Iris pigment epithelial cell (primary cell): Measurements from ENCODE around the gene GOLGA8B.
"Not testable (repeated sequence)": the region's sequence is repeated elsewhere in the genome, so short reads cannot be mapped to it uniquely, and the experiment has no call there.

Experiments used
- DNase-seq: peaks from one replicate; pipeline ENCODE4 v3.0.0-alpha.2; 2011; ENCODE audit warnings: low read depth

Gene GOLGA8B, protein sequence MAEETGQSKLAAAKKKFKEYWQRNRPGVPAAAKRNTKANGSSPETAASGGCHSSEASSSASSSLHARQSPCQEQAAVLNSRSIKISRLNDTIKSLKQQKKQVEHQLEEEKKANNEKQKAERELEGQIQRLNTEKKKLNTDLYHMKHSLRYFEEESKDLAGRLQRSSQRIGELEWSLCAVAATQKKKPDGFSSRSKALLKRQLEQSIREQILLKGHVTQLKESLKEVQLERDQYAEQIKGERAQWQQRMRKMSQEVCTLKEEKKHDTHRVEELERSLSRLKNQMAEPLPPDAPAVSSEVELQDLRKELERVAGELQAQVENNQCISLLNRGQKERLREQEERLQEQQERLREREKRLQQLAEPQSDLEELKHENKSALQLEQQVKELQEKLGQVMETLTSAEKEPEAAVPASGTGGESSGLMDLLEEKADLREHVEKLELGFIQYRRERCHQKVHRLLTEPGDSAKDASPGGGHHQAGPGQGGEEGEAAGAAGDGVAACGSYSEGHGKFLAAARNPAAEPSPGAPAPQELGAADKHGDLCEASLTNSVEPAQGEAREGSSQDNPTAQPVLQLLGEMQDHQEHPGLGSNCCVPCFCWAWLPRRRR

DNA sequence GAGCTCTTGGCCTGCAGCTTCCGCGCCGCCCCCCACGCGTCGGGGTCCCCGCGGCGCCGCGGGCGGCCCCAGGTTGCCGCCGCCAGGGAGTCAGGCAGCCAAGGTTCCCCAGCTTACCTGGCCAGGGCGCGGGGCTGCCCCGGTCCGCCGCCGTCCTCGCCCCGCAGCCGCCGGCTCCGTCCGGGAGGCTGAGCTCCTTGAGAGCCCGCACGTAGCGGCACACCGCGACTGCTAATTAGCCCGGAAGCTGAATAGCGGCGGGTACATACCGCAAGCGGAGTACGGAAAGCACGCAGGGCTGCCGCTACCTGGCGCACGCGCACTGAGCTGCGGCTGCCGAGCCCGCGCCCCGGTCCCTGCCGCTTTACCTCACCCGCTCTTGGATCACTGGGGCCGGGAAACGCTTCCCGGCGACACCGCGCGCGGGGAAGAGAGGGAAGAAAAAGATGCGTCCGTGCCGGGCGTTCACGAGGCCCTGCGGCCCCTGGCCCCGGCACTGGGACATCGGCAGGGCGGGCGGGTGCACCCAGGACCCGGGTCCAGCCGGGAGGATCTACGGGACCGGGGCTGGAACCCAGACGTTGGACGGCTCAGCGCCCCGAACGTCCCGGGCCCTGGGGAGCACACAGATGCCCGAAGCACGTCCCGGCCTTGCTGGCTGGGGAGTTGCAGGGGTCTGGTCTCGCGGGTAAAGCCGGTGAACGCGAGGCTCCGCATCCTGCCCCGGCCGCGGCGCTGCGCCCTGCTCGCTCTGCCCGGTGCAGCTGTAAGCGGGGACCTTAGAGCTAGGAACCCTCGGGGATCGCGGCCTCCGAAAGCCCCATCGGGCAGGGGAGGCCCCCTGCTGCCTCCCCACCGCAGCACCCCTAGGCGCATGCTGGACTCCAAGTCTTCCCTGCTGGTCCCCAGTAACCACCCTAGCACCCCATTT lies at the start of gene GOLGA8B:
Gene GOLGA8B (minus strand): TSS at position 253 of the 931 bp plus-strand sequence. CDS start 47,739 bp downstream, outside the sequence.
- DNase-seq = peak; percentile 50

DNA sequence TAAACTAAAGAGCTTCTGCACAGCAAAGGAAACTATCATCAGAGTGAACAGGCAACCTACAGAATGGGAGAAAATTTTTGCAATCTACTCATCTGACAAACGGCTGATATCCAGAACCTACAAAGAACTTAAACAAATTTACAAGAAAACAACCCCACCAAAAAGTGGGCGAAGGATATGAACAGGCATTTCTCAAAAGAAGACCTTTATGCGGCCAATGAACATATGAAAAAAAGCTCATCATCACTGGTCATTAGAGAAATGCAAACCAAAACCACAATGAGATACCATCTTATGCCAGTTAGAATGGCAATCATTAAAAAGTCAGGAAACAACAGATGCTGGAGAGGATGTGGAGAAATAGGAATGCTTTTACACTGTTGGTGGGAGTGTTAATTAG lies 49.7 kb upstream of the GOLGA8B start:
- not testable (repeated sequence) for DNase-seq

DNA sequence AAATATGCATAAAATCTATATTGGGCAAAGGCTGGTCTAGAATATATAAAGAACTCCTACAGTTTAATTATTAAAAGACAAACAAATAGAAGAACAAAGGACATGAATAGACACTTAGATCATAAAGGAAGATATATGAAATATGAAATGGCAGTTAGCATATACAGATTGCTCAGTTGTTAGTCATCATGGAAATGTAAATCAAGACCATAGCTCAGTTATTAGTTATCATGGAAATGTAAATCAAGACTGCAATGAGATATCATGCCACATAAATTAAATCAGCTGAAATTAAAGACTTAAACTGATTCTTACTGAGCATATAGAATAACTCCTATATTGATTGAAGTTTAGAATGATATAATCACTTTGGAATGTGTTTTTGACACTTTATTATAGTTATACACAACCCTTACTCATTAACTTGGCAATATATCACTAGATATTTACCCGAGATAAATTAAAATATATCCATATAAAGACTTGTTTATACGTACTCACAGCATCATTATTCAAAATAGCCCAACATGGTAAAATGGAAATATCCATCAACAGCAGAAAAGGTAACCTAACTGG lies 45.2 kb upstream of the GOLGA8B start:
- DNase-seq = peak; percentile 45

DNA sequence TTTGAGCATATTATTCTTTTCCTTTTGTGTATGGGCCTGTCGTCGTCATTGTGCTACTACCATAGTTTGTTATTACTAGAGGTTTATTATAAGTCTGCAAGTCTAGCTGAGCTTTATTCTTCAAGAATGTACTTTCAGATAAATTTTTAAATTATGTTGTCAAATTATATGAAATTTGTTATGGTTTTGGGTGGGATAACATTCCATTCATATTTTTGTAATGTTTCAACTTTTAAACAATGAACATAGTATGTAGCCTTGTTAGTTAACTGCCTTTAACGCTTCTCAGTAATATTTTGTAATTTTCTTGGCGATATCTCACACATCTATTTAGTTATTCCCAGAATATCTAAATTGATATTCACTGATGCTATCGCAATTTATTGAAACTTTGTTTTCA lies 41.6 kb upstream of the GOLGA8B start:
- no peak for DNase-seq

DNA sequence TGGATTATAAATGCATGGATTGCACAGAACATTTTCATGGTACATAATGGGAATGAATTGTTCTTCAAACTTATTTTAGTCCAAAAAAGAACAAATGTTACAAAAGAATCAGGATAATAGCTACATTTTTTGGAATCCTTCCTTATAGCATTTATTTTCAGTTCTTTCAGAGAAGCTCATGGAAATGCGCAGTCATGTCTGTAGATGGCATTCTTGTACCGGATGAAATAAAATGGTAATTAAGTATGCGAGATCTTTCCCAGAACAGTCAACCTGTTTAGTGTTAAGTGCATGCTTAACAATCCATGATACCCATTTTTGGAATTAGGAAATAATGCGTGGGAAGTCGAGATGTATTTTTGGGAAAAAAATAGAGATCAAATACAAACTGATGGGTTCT lies 38.2 kb upstream of the GOLGA8B start:
- DNase-seq = peak; percentile 48

DNA sequence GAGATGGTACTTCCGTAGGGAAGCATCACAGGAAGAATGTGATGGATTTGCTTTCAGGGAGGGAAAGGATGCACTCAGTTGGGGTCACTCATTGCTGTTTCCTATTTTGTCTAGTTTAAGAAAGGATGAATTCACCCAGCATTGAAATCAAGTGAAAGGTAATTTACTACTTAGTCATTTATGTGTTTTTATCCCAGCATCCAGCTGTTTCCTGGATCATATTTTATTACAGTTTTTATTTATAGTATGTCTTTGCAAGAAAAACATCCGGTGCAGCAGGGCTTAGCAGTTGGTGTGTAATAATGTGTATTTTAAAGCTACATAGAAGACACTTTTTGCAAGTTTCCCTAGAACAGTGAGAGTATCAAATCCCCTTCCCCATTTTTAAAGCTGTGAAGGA lies 37.4 kb upstream of the GOLGA8B start:
- no peak for DNase-seq

DNA sequence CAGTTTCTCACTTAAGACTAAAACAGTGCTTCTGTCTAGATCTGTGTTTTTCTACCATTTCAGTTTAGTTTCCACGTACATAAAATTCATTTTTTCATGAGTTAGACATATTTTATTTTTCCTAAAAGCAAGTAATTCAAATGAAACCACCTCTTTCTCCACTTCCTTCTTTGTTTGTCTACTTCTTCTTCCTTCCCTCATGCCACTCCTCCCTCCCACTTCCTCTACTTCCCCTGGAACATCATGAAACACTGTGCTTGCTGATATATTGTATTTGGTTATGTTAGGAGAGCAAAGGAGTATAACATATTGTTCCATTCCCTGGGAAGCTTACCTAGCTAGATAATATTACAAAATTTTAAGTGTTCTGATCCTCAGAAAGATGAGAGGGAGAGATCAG lies 36.7 kb upstream of the GOLGA8B start:
- no peak for DNase-seq

DNA sequence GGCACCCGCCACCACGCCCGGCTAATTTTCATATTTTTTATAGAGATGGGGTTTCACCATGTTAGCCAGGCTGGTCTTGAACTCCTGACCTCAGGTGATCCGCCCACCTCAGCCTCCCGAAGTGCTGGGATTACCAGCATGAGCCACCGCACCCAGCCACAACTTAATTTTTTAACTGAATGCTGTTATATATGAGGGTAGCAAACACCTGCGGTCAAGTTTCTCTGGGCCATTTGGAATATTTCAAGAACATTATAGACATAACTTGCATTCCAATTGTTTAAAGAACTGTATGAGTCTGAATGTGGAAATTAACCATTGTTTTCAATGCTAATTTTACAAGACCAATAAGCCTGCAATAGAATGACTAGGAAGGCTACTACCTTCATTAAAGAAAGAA lies 35.7 kb upstream of the GOLGA8B start:
- no peak for DNase-seq

DNA sequence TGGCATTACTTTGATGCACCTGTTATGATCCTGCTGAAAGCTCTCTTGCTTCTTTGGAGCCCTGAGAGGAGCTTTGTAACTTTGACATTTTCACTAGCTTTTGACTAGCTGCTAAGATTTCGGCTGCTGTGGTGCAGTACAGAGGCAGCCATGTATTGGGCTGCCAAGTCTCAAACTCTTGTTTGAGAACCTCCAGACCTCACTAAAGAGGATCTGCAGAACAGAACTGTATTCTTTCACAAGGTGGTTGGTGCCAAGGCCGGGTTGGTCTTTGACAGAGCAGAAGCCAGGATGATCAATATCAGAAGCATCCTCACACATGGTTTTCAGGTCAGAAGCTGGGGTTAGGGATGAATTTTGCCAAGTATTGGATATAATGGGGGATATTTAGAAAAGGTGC lies 34.6 kb upstream of the GOLGA8B start:
- DNase-seq = no peak

DNA sequence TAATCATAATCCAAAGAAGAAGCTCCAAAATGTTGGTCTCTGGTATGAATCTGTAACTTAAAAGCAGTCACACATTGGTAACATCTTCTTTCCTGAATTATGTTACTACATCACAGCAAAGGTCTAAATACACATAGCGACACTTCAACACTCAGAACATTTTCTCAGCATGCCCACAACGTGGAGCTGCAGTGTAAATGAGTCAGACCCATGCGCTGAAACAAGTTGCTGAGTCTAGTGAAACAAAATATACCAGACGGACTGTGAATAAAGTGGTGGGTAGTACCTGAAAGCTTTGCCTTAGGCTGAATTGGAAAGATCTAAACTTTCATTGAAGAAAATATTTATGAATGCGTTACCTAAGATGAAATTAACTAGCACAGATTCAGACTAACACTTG lies 33.2 kb upstream of the GOLGA8B start:
- DNase-seq = peak; percentile 73

DNA sequence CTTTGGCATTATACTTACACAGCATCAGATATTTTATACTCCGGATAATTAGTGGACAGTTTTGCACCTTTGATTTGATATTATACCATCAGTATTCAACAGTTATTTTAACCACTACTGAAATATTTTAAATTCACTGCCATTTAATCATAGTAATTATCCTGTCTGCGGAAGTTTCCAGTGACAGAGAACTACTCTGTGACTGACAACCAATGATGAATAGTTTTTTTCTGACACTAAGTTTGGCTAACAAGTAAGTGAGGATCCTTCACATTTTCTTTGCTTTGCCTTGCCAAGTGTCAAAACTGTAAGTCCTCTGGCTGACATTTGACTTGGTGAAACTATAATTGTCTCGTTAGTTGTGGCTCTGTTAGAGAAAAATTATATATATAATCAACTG lies 30.5 kb upstream of the GOLGA8B start:
- DNase-seq = no peak

DNA sequence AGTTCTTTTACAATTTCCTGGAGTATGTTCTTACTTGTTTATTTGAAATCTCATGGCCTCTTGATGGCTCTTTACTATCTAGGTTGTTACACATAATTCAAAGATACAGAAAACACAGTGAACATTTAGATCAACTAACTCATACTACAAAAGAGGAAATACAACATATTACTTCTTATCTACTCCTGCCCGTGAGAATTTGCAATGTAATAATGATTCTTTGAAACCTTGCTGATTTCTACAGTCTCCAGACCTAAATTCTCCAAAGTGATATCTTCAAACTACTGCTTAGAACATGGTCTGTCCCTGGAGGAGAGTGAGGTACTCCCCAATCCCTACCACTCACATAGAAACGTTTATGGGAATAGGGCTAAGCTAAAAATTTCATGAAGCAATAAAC lies 29.9 kb upstream of the GOLGA8B start:
- no peak for DNase-seq

DNA sequence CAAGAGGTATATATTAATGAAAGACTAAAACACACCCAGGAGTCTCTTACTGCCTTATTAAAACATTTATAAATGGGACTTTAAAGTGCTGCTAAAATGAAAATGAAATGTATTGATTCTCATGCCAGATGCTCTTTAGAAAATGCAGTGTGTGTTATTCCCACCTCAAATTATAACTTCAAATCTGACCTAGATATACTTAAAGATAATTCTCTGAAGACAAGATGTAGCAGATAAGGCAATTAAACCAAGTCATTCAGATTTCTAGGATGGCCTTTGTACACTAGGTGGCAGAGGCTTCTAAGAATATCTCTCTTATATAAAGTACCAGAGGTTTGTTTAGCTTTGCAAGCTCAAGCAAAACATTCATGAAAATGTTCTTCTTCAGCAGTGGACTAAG lies 26.9 kb upstream of the GOLGA8B start:
- peak; percentile 23 for DNase-seq

DNA sequence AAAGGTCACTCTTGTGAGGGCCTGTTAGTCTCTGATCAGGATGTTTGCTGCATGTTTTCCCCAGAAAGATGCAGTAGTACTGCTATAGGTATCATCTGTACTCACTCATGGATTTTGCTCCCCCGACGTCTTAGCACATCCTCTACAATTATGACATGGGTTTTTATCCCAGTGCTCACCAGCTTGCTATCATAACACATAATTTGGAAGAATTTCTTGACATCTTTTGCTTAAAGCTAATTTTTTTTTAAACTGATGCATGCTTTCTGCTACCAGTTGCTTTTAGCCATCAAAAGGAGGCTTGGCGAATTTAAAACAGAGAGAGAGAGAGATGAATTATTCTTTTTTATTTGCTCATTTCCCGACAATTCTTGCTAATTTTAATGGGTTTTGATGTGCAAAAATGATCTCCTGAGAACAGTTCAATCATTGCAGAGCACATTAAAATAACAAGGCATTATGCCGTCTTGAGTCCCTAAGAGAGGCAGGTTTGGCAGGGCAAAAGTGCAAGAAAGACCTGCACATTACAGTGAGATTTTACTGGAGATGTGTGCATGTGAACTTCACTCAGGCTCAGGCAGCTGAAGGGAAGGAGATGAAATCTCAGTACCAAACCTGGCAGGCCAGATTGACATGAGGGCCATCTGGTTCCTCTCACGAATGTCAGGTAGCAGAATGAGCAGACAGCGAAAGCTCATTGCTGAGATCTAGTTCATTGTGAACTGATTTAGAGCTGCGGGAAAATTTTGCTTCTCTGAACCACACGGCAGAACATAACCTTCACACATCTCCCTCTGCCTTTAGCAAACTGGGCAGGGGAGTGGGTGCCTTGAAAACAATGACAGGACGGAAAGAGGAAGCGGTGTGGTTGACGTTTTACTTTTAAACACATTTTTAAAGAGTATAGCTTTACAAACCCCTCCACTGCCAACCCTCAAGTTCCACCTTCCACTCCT lies 25.9 kb upstream of the GOLGA8B start:
- DNase-seq = no peak

DNA sequence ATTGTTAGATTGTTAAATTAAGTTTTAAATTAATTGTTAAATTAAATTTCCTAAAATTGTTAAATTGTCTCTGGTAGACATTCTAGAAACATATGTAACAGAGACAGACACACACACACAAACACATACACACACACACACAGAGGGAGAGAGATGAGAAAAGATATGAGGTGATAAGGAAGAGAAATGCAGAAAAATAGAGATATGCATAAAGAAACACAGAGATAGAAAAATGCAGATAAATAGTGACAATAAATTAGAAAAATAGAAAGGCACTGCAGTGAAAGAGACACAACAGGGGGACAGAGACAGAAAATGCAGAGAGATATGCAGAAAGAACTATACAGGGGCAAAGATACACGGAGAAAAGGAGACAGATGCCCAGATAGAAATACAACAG lies 25.1 kb upstream of the GOLGA8B start:
- DNase-seq = no peak

DNA sequence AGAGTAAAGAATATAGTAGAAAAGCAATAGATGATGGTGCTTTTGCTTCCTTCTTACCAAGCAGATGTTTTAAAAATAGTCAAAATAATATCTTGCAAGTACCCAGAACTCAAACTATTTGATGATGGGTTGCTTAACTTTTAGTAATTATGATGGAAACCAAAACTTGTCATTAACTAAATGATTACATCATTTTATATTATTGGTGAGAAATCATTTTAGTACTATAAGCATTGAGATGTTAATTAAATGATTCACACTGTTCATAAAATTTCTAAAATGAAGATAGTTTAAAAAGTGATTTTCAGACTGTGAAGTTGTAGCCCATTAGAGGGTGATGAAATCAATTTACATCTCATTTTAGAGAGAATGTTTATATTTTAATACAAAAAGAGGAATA lies 24.4 kb upstream of the GOLGA8B start:
- DNase-seq = no peak

DNA sequence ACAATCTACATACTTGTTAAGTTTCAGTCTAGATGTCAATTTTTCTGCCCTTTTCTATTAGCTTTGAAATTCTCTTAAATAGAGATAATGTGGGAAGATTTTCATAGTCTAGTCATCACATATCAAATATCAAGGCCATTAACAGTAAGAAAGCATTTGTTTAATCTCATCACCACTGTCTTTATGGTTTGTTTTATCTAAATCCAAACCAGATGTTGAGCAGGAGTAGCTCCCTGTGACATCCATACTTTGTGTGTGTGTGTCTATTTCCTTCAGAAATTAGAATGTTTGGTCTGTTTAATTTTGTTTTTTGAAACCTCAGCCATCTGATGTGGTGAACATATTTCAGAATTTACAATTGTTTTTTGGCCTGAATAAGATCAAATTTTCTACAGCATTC lies 23.1 kb upstream of the GOLGA8B start:
- peak; percentile 11 for DNase-seq

DNA sequence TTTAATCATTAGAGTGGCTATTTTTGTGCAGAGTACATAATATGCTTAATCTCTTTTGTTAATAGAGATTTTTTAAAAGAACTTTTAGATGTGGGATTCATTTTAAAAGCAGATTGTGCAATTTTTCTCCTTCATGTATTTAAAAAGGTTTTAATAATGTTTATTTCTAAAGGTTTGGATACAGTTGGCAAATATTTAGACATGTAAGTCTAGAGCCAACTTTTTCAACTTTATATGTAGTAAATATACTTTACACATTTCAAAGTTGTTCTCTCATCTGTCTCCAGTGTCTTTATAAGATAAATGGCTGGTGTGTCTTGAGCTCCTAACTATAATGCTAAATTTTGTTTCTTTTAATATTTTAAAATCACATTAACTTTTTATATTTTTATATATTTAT lies 22.7 kb upstream of the GOLGA8B start:
- DNase-seq = no peak

DNA sequence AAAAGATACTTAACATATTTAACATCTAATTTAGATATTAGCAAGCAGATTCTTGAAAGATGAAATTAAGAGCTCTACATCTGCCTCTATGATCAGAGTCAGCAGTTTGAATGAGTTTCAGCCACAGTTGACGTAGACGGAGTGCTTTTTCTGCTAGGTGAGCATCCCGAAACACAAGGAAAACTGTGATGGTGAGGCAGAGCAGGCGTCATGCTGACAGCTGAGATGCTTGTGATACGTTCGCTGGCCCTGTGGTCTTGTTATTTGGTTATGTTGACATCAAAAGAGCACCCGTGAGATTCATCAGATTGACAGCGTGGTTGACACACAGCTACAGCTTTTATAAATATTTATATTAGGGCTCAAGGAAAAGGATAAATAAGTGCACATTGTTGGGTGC lies 19.6 kb upstream of the GOLGA8B start:
- DNase-seq = peak; percentile 3

DNA sequence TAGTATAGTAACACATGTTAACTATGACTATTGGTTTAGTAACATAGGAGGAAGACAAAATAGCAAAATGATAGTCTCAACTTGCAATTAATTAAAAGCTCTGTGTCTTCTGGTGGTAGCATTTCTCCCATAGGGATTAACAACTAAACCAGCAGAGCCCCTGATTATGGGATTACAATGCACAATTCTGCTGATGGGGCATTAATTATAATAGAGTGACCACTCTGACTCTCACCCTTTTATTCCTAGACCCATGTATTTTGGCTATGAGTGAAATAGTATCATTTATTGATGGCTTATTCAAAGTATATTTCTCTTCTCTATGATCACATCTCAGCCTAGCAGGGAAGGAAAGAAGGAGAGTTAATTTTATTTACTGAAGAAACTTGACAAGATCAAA lies 17.5 kb upstream of the GOLGA8B start:
- no peak for DNase-seq
